GM21447 (cell line): Measurements from ENCODE around the gene ARHGAP12.
"Not testable (repeated sequence)": the region's sequence is repeated elsewhere in the genome, so short reads cannot be mapped to it uniquely, and the experiment has no call there.

Source experiments
- ATAC-seq: cut with Tn5 transposase; IDR thresholded peaks from one replicate; pipeline ENCODE4 v1.9.1; 2021; ENCODE audit not compliant: unreplicated experiment

The ARHGAP12 gene

GRCh38 chr10:31771331-31771831 lies 157.2 kb downstream of the ARHGAP12 start:
- ATAC-seq: no peak

DNA sequence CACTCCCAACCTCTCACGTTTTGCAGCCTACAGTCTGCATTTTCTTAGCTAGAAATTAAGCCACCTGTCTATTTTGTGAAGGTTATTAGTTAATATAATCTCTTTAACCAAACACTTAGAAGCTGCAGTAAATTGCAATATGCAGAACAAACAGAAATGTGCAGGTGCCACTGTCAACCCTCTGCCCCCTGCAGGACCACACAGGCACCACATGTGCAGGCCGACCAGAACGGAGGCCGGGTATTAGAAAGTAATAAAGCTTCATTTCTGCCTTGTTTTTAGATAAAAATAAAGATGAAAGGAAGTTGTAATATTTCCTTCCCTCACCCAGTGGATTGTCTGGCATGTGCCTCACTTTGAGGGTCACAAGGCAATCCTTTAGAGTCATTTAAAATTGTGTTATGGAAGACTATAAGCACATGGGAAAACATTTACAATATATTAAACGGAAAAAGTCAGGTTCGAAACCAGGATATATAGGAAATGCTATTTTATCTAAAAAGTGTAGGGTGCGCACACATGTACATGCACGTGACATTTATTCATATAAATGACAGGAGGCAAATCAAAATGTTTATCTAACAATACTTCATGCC lies 158.2 kb downstream of the ARHGAP12 start:
- ATAC-seq: peak; percentile 72

DNA sequence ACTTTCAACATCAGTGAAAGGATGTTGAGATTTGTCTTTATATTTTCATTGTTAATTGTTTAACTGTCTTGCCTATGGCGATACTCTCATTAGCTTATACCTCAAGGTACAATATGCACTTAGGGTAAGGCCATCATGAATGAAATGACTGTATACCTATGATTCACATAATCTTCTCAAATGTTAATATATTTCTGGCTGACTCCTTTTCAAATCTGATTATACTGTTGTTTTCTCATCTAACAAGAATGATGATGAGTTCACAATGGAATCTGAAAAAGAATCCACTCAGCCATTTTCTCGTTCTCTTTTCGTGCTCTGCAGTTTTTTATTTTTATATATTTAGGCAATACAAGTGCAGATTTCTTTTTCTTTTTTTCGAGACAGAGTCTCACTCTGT lies 159.1 kb downstream of the ARHGAP12 start:
- ATAC-seq: no peak

GRCh38 chr10:31768935-31769334 lies 159.7 kb downstream of the ARHGAP12 start:
- ATAC-seq: not testable (repeated sequence)

GRCh38 chr10:31768467-31768866 lies 160.2 kb downstream of the ARHGAP12 start:
- ATAC-seq: no peak

DNA sequence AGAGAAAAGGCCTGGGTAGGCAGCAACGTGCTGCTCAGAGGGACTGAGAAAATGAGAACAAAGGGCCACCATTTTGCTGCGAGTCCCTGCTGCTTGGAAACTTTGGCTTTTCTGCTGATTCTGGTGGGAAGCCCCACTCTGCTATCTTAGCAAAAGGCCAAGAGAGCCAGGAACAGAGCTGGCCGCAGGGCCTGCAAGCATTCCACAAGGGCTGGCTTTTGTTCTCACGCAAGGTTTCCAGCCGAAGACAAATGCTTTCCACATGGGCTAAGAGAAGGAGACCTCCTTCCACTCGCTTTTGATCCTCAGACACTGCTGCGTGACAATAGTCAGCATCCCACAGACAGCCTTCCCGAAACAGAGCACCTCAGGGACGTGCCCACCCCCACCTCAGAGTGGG lies 163.1 kb downstream of the ARHGAP12 start:
- no peak for ATAC-seq

- ATAC-seq: no peak
These were observed 166.3 kb downstream of the ARHGAP12 start for GRCh38 chr10:31762316-31762715.

DNA sequence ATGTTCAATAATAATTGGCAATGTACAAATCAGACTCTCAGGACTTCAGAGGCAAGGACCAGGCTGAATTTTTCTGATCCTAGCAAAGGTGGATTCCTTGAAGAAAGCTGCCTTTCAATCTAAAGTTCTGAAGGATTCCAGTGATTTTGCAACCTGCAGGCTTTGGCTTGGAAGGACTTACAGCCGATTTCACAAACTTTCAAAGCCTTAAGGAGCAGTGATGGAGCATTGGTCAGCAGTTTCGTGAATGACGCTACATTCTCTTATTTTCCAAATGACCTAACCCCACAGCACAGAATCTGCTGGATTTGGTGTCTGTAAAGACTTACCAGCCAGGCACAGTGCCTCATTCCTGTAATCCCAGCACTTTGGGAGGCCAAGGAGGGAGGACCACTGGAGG lies 167.5 kb downstream of the ARHGAP12 start:
- ATAC-seq: no peak

DNA sequence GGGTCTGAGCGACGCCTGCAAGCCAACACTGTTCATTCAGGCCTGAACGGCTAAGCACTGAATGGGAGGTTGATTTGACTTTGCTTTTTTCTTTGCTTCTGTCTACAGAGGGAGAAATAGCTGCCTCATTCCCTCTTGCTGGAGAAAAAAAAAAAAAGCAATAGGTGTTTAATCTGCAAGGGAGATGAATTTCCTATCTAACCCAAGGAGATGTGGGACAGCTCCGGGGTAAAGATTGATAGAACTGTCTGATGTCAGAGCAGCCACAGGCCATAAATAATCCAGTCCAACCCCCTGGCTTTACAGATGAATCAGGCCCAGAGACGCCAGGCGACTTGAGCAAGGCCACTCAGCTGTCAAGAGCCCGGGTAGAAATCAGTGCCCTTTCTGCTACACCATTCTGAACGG lies 168.0 kb downstream of the ARHGAP12 start:
- no peak for ATAC-seq

GRCh38 chr10:31759799-31760626 lies 168.6 kb downstream of the ARHGAP12 start:
- peak; percentile 94 for ATAC-seq

GRCh38 chr10:31759124-31759798 lies 169.4 kb downstream of the ARHGAP12 start:
- ATAC-seq: no peak

GRCh38 chr10:31758495-31758894 lies 170.1 kb downstream of the ARHGAP12 start:
- no peak for ATAC-seq

GRCh38 chr10:31757831-31758230 lies 170.8 kb downstream of the ARHGAP12 start:
- ATAC-seq: no peak

DNA sequence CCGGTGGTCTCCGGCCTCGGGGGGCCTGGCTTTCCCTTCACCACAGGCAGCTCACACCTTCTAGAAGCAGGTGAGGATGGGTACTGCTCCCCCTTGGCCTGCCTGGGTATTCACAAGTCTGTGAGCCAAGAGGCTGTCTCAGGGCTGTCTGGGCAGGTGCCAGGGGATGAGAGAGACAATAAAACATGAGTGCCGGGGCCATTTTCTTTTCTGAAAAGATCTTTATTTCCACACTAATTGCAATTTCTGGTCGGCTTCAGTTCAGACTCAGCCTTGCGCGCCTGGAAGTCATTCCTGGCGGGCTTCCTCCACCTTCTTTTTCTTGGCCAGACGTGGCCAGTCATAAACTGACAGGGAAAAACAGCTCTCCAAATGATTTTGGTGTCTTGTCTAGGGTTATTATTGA lies 171.2 kb downstream of the ARHGAP12 start:
- no peak for ATAC-seq

DNA sequence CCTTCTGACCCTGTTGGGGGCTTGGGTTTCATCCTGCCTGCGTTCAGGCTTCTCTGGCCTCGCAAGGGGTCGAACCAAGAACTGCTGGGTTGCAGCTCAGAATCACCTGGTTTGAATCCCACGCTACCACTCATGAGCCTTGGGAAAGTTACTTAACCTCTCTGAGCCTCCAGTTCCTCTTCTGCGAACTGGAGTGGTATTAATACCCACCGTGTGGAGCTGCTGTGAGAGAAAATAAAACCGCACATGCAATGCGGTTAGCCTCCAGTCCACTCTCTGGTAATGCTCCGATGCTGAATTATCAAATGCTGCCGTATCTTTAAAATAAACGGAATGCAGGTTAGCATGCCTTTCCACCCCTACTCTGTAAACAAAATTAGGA lies 171.9 kb downstream of the ARHGAP12 start:
- no peak for ATAC-seq

GRCh38 chr10:31756101-31756728 lies 172.4 kb downstream of the ARHGAP12 start:
- no peak for ATAC-seq
